GM21423 (cell line): ENCODE data around the gene RNF20.
"Not testable (repeated sequence)": the region's sequence is repeated elsewhere in the genome, so short reads cannot be mapped to it uniquely, and the experiment has no call there.

Experiments
- ATAC-seq: cut with Tn5 transposase; IDR thresholded peaks from one replicate; pipeline ENCODE4 v1.9.1; 2021; ENCODE audit warnings: mild to moderate bottlenecking, moderate library complexity; ENCODE audit not compliant: unreplicated experiment

The RNF20 gene

DNA sequence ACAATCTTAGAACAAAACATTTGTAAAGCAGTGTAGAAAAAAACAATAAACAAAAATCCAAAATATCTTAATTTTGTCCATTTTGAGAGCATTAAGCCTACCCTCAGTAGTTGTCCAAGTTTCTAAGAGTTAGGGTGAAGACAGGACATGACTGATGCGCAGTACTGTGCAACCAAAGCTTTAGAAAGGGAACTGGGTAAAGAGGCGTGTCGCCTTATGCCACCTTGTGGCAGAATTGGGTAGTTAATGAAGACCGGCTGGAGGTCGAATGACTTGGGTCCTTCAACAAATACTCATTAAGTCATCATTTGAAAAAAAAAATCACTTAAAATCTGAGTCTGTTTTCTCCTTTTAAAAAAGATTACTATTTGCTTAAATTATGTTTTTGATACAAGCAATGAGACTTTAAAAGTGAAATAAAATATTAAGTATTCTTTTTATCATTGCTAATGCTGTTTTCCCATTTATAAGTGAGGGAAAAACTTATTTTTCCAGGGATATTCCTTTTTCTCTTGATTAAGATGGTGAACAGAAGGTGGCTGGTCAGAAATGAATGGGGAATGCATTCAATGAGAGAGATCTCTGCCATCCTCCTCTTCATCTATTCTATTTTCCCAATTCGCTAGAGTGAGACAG, 3.5 kb upstream of the RNF20 start:
- ATAC-seq: peak; percentile 36

DNA sequence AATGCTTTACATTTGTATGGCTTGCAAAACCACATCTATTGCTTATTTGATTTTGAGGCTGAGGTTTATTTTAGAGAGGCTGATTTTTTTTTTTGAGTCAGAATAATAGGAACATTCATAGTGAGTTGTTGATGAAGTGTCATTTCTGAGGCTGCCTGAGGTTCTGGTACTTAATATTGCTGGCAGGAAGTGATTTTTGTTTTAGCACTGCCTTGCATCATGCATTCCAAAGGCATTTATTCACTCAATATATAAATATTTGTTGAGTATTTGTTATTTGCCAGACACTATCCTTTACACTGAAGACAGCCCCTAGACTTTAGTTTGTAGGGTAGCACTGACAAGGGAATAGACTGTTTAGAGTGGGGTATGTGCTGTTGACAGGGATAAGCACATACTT, 2.7 kb downstream of the RNF20 start:
- ATAC-seq: no peak

DNA sequence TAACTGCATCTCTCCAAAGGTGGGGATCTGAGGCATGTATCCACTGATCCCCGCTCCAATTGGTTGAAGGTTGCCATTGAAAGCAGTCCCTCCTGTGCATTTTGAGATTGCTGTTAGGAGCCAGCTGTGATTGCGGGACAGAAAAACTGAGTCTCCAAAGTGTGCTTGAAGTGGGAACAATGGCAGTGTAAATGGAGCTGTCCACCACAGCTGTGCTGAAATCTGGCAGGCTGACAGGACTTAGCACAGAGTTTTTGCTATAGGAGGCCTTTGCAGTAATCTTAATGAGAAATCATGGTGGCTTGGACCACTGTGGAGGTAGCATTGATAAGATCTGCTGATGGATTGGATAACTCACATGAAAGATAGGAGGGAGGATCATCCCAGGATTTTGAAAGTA, 3.3 kb downstream of the RNF20 start:
- ATAC-seq: no peak

DNA sequence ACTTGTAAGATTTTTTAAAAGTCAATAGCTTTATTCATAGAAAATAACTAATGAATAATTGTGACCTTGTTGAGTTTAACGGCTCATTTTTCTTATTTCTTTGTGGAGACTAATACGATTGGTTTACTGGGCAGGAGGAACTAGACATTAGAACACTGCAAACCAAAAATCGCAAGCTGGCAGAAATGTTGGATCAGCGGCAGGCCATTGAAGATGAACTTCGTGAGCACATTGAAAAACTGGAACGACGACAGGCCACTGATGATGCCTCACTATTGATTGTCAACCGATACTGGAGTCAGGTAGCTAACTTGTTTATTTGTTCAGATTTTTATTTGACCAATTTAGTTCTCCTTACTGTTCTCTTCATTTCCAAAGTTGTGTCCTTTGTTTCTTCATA, 6.4 kb downstream of the RNF20 start:
- no peak for ATAC-seq

DNA sequence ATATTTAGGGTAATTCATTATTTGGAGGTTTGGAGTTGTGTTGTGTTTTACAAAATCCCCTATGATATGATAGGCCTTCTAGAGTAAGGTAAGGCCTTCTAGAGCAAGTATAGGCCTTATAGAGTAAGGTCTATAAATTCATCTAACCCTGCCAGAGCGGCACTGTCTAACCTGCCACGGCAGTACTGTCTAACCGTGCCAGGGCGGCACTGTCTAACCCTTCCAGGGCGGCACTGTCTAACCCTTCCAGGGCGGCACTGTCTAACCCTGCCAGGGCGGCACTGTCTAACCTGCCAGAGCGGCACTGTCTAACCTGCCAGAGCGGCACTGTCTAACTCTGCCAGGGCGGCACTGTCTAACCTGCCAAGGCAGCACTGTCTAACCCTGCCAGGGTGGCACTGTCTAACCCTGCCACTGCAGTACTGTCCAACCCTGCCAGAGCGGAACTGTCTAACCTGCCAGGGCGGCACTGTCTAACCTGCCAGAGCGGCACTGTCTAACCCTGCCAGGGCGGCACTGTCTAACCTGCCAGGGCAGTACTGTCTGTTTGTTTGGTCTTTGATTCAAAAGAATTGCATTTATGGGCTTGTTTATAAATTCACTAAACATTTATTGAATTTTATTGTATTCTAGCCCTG, 9.6 kb downstream of the RNF20 start:
- no peak for ATAC-seq

DNA sequence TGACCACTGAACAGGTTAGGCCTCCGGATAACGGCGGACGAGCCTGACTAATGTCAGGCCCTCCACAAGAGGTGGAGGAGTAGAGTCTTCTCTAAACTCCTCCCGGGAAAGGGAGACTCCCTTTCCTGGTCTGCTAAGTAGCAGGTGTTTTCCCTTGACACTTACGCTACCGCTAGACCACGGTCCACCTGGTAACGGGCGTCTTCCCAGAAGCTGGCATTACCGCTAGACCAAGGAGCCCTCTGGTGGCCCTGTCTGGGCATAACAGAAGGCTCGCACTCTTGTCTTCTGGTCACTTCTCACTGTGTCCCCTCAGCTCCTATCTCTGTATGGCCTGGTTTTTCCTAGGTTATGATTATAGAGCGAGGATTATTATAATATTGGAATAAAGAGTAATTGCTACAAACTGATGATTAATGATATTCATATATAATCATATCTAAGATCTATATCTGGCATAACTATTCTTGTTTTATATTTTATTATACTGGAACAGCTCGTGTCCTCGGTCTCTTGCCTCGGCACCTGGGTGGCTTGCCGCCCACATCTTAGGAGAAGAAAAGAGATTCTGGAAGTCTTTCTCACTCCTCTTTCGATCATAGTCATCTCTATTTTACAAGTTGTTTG, 15.9 kb downstream of the RNF20 start:
- not testable (repeated sequence) for ATAC-seq

DNA sequence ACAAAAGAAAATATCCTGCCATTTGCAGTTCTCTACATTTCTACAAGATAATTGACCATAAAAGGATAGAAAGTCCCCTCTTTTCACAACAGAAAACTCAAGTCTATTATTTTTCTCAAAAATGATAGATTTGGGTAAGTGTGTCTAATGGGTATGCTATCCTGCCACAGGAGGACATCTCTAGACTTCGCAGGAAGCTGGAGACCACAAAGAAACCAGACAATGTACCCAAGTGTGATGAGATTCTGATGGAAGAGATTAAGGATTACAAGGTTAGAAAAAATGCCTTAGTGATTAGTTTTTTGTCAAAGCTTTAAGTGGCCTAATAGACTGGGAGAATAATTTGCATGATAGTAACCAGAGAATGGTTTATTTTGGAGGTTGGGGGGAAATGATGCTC, 28.1 kb downstream of the RNF20 start:
- no peak for ATAC-seq

DNA sequence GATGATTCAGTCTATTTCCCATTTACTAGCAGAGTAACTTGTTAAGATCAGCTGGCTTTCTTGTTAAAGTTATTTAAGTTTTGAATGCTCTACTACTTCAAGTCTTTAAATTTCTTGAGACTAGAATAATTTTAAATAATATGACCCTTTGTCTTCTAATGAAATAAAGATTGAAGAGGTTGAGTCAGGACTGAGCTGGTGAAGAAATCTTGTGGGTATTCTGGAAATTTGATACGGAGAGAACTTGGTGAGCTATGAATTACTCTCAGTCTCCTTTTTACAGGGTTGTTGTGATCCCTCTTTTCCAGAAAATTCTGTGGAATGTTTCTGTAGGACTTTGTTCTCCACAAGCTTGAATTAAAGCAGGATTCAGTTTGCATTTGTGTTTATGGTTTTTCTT, 29.3 kb downstream of the RNF20 start:
- no peak for ATAC-seq

DNA sequence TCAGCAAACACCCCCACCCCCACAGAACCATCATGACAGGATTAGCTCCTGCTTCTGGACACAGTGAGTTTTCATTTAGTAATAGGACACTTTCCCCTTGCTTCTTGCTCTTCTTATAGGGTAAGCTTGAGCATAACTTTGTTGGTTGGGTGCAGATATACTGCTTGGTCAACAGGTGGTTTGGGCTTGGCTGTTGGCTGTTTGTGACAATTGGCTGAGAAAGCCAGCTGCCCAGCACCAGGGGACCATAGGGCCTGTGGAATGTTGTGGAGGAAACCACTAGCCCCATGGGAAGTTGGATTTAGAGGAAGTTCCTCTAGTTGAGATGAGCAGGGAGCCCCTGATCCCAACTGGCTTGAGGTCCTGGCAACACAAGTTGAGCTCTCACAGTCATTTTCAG, 30.6 kb downstream of the RNF20 start:
- ATAC-seq: no peak

DNA sequence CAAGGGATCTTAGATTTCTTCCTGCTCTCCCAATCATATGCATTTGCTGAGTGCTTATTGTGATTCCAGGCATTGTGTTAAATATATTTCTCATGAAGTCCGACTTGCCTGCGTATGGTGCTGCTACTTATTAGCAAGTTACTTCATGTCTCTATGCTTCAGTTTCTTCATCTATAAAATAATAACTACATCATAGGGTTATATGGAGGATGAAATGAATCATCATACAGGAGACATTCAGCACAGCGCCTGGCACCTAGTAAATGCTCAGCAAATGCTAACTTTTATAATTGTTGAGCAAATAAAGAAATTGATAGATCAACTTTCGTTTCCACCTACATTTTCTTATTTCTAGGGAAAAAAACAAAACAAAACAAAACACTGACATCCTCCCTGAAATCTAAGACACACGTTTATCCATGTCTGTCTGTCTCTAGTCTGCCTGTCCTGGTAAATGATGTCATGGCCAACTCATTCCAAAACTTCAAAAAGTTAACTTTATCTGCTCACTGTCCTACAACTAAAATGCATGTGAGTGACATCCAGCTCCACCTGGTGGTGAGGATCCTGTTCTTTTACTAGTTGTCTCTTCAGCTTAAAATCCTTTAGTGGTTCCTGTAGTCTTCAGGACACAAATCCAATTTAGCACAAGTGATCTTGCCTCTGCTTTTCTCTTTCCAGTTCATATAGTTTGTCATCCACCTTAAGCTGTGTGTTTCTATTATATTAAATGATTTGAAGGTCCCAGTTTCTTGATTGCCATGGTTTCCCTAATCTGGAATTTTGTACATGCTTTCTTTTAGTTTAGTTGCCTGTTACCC, 33.5 kb downstream of the RNF20 start:
- ATAC-seq: peak; percentile 67

DNA sequence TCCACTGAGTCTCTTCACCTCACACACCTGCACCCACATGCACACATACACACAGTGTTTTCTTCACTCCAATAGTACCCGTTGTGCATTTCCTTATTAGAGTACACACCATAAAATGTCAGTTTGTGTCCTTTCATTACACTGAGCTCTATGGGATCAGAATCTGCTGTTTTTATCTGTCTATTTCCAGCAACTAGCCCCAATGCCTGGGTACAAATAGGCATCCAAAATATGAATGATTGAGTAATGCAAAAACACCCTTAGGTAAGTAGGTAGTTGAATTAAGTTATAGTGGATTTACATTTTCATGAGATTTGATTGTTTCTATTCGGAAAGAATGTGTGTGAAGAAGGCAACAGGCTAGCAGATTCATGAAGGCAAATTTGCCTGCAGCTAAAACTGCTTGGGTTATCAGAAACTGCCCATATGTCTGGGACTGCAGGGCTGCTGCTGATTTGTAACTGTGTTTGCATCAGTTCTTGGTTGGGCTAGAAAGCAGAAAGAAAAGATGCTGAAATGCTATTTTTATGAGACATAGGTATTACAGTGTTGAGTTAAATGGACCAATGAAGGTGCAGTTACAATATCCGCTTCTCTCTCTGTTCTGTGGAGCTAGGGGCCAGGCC, 34.2 kb downstream of the RNF20 start:
- ATAC-seq: no peak

DNA sequence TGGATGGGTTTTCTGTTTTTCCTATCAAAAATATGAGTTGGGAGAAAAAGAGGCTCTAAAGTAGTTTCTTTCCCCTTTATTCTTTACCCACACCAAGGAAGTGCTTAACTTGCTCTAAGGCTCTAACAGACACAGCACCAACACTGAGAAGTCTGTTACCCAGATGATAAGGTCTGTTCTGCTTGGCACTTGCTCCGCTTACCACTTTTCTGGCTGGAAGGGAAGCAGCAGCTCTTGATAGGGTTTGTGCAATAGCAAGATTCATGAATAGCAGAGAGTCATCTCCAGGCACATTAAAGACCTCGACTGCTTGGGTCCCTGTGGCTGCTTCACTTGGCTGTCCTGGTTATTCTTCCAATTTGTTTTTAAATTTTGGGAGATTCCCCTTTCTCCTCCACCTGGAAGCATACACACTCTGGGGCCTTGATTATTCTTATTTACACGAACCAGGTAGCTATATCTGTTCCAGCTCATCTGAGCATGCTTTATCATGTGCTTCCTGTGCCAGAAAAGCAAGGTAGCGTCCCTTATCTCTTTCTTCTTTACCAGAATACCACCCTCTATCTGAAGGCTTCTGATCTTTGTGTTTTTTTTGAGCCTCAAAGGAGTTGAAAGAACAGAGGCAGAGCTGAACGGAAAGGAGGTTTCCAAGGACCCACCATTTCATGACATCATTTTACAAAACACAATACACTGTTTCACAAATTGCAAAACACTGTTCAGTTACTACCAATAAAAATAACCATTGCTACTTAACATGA, 36.3 kb downstream of the RNF20 start:
- no peak for ATAC-seq

DNA sequence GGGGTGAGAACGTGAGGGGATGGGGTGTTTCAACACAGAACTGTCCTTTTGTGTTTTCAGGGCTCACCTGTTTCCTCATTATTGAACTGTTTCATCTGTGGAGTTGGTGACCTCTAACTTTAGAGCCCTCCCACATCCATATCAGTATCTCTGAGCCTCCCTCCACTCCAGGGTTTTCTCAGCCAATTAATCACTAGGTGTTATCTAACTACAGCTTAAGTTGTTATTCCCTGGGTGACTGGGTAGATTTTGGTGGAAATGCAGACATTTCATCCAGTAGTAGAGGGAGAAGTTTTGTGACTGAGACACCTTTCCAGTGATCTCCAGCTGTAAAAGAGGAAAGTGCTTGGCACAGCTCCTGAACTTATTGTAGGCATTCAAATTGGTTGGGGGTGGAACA, 37.5 kb downstream of the RNF20 start:
- no peak for ATAC-seq

DNA sequence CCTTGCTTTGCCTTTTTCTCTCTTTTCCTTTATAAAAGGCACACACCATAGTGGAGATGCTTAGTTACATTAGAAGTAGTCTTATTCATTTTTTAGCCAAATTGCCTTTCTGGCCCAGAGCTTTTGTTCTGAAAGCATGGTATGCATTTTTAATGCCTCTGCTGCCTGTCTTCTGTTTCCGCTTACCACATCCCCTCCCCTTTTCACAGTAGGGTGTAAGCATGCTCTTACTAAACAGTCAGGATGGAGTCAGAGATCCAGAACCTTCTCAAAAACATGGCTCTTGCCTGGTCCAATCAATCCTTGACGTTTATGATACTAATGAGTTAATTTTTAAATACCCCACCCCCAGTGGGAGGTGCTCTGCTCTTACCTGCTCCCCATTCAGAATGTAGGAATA, 38.7 kb downstream of the RNF20 start:
- ATAC-seq: no peak

DNA sequence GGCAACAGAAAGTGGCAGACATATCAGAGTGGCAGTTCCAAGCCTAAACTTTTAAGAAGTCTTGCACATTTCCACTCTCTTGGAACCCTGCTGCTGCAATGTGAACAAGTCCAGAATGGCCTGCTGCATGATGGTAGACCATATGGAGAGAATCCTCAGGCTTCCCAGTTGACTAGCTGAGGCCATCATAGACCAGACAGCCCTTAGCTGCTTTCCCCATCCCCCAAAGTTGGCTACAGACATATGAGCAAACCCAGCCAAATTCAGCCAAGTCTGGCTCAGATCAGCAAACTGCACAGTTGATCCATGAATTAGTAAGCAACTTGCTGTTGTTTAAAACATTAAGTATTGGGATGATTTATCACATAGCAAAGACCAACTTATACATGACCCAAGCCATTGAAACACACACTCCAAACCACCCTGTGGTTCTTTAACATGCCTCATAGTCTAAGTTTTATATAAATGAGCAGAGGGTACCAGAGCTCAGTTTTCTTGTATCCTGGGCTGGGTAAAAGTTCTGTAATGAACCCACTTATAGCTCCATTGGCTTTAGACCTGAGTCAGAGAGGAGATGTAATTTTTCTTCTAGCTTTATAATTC, 41.2 kb downstream of the RNF20 start:
- ATAC-seq: no peak

DNA sequence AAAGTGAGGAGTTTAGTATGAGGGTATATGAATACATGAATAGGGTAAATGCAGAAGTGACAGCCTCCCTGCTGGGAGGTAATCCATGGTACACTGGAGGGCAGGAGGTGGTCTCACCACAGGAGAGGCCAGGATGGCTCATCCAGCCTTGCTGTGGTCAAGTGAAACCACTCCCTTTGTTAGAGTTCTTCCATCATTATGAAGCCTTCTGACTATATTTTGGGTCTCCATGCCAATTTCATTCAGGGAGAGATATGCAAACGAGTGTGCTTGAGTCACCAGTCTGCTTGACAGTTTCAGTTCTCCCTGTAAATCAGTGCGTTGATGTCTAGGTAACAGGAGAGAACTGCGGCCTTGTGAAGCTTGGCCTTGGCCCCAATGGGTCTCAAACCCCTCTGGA, 44.7 kb downstream of the RNF20 start:
- ATAC-seq: peak; percentile 63

DNA sequence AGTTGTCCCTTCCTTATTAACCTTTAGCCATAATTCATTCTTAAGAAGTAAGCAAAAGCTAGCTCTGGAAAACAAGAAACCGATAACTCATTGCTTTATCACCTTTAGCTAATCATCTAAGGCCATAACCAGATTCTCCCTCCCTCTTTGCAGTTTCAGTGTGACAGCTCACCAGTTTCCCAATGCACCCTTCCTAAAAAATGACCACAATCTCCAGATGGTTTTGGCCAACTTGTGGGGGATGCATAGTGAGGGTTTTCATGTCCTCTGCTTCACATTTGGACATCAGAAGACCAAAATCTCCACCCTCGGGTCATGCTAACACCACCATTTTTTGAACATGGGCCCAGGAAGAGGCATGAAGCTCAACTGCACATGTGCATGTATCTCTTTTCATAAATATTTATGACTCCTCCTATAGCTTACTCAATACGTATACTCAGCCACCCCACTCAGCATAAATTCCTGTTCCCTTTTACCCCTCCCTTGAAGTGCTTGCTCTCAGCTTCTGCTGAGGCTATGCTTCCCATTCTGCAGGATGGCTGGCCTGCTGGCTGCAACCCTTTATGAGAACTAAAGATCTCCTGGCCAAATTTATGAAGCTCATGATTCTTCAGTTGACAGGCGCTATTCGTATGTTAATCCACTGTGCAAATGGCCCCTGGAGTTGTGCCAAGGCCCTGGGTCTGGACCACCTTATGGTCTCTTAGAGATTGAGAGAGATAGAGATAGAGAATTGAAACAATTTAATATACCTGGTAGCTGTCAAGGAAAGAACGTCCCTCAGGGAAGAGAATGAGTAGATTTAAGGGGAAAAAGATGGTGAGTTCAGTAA, 46.3 kb downstream of the RNF20 start:
- no peak for ATAC-seq

DNA sequence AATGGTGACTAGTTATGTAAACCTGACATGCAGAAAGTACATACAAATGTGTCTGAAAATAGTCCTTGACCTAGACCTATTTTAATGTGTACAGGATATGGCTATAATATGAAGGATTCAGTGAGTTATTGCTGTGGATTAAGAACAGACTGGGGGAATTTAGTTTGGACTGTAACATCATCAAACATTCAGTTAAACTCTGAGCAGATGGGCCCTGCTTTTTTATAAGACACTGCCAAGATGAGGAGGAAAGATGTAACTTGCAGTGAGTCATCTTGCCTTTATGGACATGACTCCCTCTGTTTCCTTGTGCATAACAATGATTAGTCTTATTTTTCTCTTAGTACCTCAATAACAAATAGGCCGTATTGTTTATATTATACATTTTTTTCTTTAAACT, 48.9 kb downstream of the RNF20 start:
- ATAC-seq: no peak

DNA sequence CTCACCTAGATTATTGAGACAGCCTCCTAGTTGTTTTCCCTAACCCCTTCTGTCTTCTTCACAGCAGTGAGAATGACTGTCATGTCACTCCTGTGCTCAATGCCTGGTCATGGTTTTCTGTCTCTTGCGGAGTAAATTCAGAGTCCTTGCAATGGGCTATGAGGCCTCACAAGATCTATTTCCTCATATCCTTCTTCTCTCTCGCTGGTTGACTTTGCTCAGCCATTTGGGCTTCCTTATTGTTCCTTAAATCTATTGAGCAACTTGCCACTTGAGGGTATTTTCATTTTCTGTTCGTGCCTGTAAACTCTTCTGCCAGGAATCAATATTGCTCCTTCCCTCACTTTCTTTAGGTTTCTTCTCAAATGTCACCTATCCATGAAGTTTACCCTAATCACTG, 52.1 kb downstream of the RNF20 start:
- no peak for ATAC-seq
